Breast epithelium (tissue), 3 donors: ENCODE data around the gene THBS4.

Experiments used
- CTCF ChIP-seq, 3 donors: fragments of 450-650 bp; IDR thresholded peaks; one replicate each; pipeline ENCODE4 v1.5.1; 2016 to 2017; ENCODE audit warnings: antibody characterized with exemption in 3 of 3, mild to moderate bottlenecking in 3 of 3, moderate library complexity in 3 of 3
- POLR2A ChIP-seq: fragments of 450-650 bp; IDR thresholded peaks from one replicate; pipeline ENCODE4 v1.6.1; 2016; ENCODE audit warnings: antibody characterized with exemption, mild to moderate bottlenecking, moderate library complexity
- POLR2AphosphoS5 ChIP-seq, 3 donors: sonication (generic); formaldehyde crosslinking; IDR thresholded peaks; one replicate each; pipeline ENCODE4 v1.6.1; 2017; ENCODE audit warnings: antibody characterized with exemption in 3 of 3

DNA sequence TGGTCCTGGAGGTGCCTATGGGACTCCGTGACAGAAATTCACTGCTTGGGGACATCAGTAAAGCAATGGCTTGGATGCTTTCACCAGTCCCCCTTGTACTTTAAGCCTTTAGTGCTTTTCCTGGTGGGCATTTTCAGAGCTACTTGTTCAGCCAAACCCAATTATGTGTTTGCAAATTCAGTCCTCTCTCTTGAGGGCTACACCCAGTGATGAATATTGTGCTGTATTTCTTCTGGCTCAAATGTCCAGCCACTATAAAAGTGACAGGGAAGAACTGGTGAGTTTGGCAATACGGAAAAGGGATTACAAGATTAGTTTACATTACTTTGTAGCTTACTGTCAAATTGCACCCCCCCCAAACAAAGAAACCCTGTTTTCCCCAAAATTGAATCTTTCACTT, 4.5 kb downstream of the THBS4 start:
- TF ChIP-seq CTCF (IDR thresholded peaks at IDR 0.05) (no peak), POLR2AphosphoS5 (IDR thresholded peaks at IDR 0.05) (no peak), POLR2A (no peak)
